H1 (cell line): ENCODE measurements around the gene AGPAT3. TPM values are rescaled to one million over a fixed set of nuclear protein-coding genes. Genes with fewer than 3 reads are reported as not detected.

ENCODE experiments used
- EP300 ChIP-seq, 2 experiments: IDR thresholded peaks; 1 replicate in 1 of 2; 2 replicates in 1 of 2; pipeline ENCODE4 v1.6.1; 2011 to 2012; ENCODE audit warnings: low read depth in 2 of 2, low read length in 2 of 2, mild to moderate bottlenecking in 2 of 2, borderline replicate concordance in 1 of 2, inconsistent platforms in 1 of 2, moderate library complexity in 1 of 2
- PHF8 ChIP-seq: fragments of 200-600 bp; sonication (generic); conservative IDR thresholded peaks from 2 replicates; pipeline ENCODE4 v1.7.1; 2012; ENCODE audit warnings: low read depth, mild to moderate bottlenecking, inconsistent platforms, low read length, moderate library complexity
- SP1 ChIP-seq: IDR thresholded peaks from 2 replicates; pipeline ENCODE4 v1.6.1; 2011; ENCODE audit warnings: low read depth, low read length
- polyA plus RNA-seq, 7 experiments: library from polyadenylated mRNA; depleted of rRNA in 3 of 7; stranded (reverse) in 5 of 7; unstranded in 2 of 7; fragments of >200 nt in 5 of 7; fragments of 200-250 nt in 2 of 7; gene quantifications; 1 replicate in 5 of 7; 2 replicates in 1 of 7; 4 replicates in 1 of 7; pipeline versions ENCODE4 v1.2.1 to v1.2.3, GENCODE V29; 2011 to 2013; ENCODE audit warnings: missing spikeins in 2 of 7, mixed read lengths in 2 of 7
- total RNA-seq: library from RNA; stranded (reverse); fragmentation: NEBNext Ultra II Directional; extraction: Animal tissue kit (Norgen Biotek cat#: 25700); gene quantifications from 2 replicates; pipeline ENCODE4 v1.2.1, GENCODE V29; 2021
- TF ChIP-seq, protein P1 (sequence below): IDR thresholded peaks from 2 replicates; pipeline ENCODE4 v1.6.1; 2011; ENCODE audit warnings: low read depth, mild to moderate bottlenecking, low read length; ENCODE audit not compliant: insufficient read depth

Gene AGPAT3
- total and polyA plus RNA-seq, 2 of the 8 experiments (the other 6 are each of a cell fraction or from before 2014, with no cell fraction given) = 5.8 to 7.3 TPM

DNA sequence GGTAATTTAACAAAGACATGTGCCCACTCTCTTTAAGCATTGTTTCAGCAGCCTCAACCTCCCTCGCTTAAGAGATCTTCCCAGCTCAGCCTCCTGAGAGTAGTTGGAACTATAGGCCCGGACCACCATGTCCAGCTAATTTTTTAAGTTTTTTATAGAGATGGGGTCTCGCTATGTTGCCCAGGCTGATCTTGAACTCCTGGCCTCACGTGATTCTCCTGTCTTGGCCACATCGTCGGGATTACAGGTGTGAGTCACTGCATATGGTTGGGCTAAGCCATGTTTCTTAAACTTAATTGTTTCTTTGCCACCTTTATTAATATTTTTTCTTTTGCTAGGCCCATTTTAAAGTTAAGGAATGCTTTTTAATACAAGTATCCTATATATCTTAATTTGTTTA lies 18.6 kb upstream of the AGPAT3 start (continued):
- TF ChIP-seq, protein P1, sequence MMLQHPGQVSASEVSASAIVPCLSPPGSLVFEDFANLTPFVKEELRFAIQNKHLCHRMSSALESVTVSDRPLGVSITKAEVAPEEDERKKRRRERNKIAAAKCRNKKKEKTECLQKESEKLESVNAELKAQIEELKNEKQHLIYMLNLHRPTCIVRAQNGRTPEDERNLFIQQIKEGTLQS = no peak
- TF ChIP-seq SP1 = no peak
- no peak for TF ChIP-seq EP300 (IDR thresholded peaks at IDR 0.05; ENCODE audit: borderline replicate concordance in 1 of 2, low read depth in 2 of 2, low read length in 2 of 2)
- TF ChIP-seq PHF8 = no peak
- TF ChIP-seq, all 59 proteins: peak for 0
